HG03039 (cell line): ENCODE data around the gene POU3F3.

Experiments used
- ATAC-seq: cut with Tn5 transposase; IDR thresholded peaks from one replicate; pipeline ENCODE4 v1.9.1; 2021; ENCODE audit warnings: mild to moderate bottlenecking, moderate library complexity; ENCODE audit not compliant: unreplicated experiment

POU3F3 gene

GRCh38 chr2:104901037-104901881, 47.3 kb downstream of the POU3F3 start:
- no peak for ATAC-seq

- no peak for ATAC-seq
These were observed 48.4 kb downstream of the POU3F3 start for GRCh38 chr2:104902317-104902716.
